GM13977 (cell line): ENCODE results near the gene HPDL.

Source experiments
- DNase-seq: peaks from one replicate; pipeline ENCODE4 v3.0.0; 2012; ENCODE audit warnings: low spot score
- CTCF ChIP-seq: IDR thresholded peaks from 2 replicates; pipeline ENCODE4 v1.5.1; 2012; ENCODE audit warnings: mild to moderate bottlenecking, control low read depth; ENCODE audit not compliant: insufficient read depth; ENCODE audit errors: extremely low read depth, missing control alignments
- in situ Hi-C: fragments of 300-500 bp; cut with MboI; formaldehyde crosslinking; loops from one replicate; pipeline ENCODE4 v1.12.0; 2022; ENCODE audit warnings: low sequenced_read_pairs, low pct_unique_long_range_greater_than_20kb, mixed read lengths, inconsistent platforms; ENCODE audit not compliant: unreplicated experiment

HPDL gene

GRCh38 chr1:45299981-45300668 is 26.6 kb upstream of the HPDL start:
- in situ Hi-C loops, result loop anchor here (5.0 to 25.0 kb wide), 3 partner anchors 65 to 463 kb away; partner anchors contain the start of gene PTCH2
- DNase-seq, result peak; percentile 72
- peak; percentile 66 for TF ChIP-seq CTCF

- no peak for TF ChIP-seq CTCF
- no peak for DNase-seq
- in situ Hi-C loops, result loop anchor here (5.0 to 25.0 kb wide), 3 partner anchors 64 to 463 kb away; partner anchors contain the start of gene PTCH2
Observed at GRCh38 chr1:45300669-45300997, 26.1 kb upstream of the HPDL start.

GRCh38 chr1:45302505-45303150 is 24.1 kb upstream of the HPDL start:
- no peak for DNase-seq
- in situ Hi-C loops, result loop anchor here (5.0 to 25.0 kb wide), 3 partner anchors 62 to 465 kb away; partner anchors contain the start of gene PTCH2
- TF ChIP-seq CTCF, result no peak

GRCh38 chr1:45303520-45304310 is 23.0 kb upstream of the HPDL start:
- peak; percentile 96 for DNase-seq
- in situ Hi-C loops, result loop anchor here (5.0 to 25.0 kb wide), 3 partner anchors 61 to 466 kb away; partner anchors contain the start of gene PTCH2
- TF ChIP-seq CTCF, result peak; percentile 86

GRCh38 chr1:45304311-45305081 is 22.2 kb upstream of the HPDL start:
- TF ChIP-seq CTCF, result no peak
- peak; percentile 28 for DNase-seq
- in situ Hi-C loops, result loop anchor here (5.0 to 25.0 kb wide), 3 partner anchors 60 to 467 kb away; partner anchors contain the start of gene PTCH2

- no peak for DNase-seq
- in situ Hi-C loops, result loop anchor here (10.0 to 25.0 kb wide), 2 partner anchors 60 to 468 kb away; partner anchors contain the start of gene PTCH2
Observed at GRCh38 chr1:45305231-45305630, 21.5 kb upstream of the HPDL start.

More at GRCh38 chr1:45305231-45305630, 21.5 kb upstream of the HPDL start:
- no peak for TF ChIP-seq CTCF
